Measurements from ENCODE around the gene DQX1. TPM values are rescaled to one million over a fixed set of nuclear protein-coding genes. Genes with fewer than 3 reads are reported as not detected.

DQX1 gene
- total and polyA plus RNA-seq, 9 of the 15 experiments (the other 6 are each of a cell fraction or from before 2014, with no cell fraction given), result 0.04 to 0.38 (median 0.18) TPM; not detected in 1

- TF ChIP-seq NONO (IDR thresholded peaks at IDR 0.05; ENCODE audit: low read depth in 2 of 2, low read length in 1 of 2) (peak; percentile 32 to 61; a peak in 2 of 4 replicates), ARID1B (IDR thresholded peaks at IDR 0.05) (0 out of 2 replicates have a peak, but pooled peaks have one; percentile 6), TGIF2 (CRISPR knock-in tag; IDR thresholded peaks at IDR 0.05) (no peak), CBX3 (IDR thresholded peaks at IDR 0.05; ENCODE audit: borderline replicate concordance in 1 of 2, low read length in 2 of 2) (no peak; a peak in 1 of 3 replicates), ZNF75A (CRISPR knock-in tag; IDR thresholded peaks at IDR 0.05) (no peak), ZNF282 (CRISPR knock-in tag; IDR thresholded peaks at IDR 0.05) (no peak), POLR2AphosphoS2 (IDR thresholded peaks at IDR 0.05; ENCODE audit: low read length) (peak; percentile 30; the same call in 1 of the 2 replicates), GTF2B (IDR thresholded peaks at IDR 0.05; ENCODE audit: extremely low read depth, insufficient read length) (no peak), HEY1 (CRISPR knock-in tag; IDR thresholded peaks at IDR 0.05; ENCODE audit: borderline replicate concordance) (no peak), ZNF740 (CRISPR knock-in tag; IDR thresholded peaks at IDR 0.05) (no peak), ZNF740 (tag; IDR thresholded peaks at IDR 0.05) (no peak), LCOR (CRISPR knock-in tag; IDR thresholded peaks at IDR 0.05) (peak; percentile 61; the same call in 1 of the 2 replicates), BCLAF1 (IDR thresholded peaks at IDR 0.05; ENCODE audit: borderline replicate concordance in 1 of 2, control insufficient read depth in 1 of 2, low read depth in 2 of 2, low read length in 1 of 2) (peak in 1 of 2 experiments; percentile 84; a peak in 2 of 4 replicates), EWSR1 (IDR thresholded peaks at IDR 0.05; ENCODE audit: borderline replicate concordance, low read depth, partially characterized antibody) (no peak), ZKSCAN3 (CRISPR knock-in tag; IDR thresholded peaks at IDR 0.05) (no peak), POLR3A (IDR thresholded peaks at IDR 0.05; ENCODE audit: borderline replicate concordance, extremely low read depth, insufficient read depth, insufficient read length) (no peak), NCOR1 (IDR thresholded peaks at IDR 0.05) (no peak), BCL6 (CRISPR knock-in tag; IDR thresholded peaks at IDR 0.05) (no peak), IFI16 (CRISPR knock-in tag; IDR thresholded peaks at IDR 0.05) (no peak), ZNF253 (CRISPR knock-in tag; conservative IDR thresholded peaks at IDR 0.05) (no peak), ZNF212 (CRISPR knock-in tag; IDR thresholded peaks at IDR 0.05) (no peak), SREBF1 (IDR thresholded peaks at IDR 0.05; ENCODE audit: borderline replicate concordance, low read depth, low read length) (no peak), HDGF (IDR thresholded peaks at IDR 0.05) (no peak), ZNF184 (CRISPR knock-in tag; IDR thresholded peaks at IDR 0.05) (no peak), NCOA4 (IDR thresholded peaks at IDR 0.05; ENCODE audit: partially characterized antibody) (no peak)
These were observed 3.6 kb upstream of the DQX1 start, which contains the start of the genes AUP1 and HTRA2 (continued) for GRCh38 chr2:74529357-74530238.

Data from K562 (cell line).